DOHH2 (cell line): Measurements from ENCODE around the gene SAMD8.

ENCODE experiments used
- CTCF ChIP-seq: fragments of 200-600 bp; sonication (generic); IDR thresholded peaks from one replicate; pipeline ENCODE4 v1.5.1; 2014; ENCODE audit warnings: antibody characterized with exemption, mild to moderate bottlenecking, low read depth, low read length; ENCODE audit not compliant: poor library complexity, severe bottlenecking
- EZH2phosphoT487 ChIP-seq: fragments of 200-600 bp; sonication (generic); IDR thresholded peaks from 2 replicates; pipeline ENCODE4 v1.6.1; 2017; ENCODE audit warnings: borderline replicate concordance, mild to moderate bottlenecking, antibody characterized with exemption, low read length, moderate library complexity, mixed read lengths

DNA sequence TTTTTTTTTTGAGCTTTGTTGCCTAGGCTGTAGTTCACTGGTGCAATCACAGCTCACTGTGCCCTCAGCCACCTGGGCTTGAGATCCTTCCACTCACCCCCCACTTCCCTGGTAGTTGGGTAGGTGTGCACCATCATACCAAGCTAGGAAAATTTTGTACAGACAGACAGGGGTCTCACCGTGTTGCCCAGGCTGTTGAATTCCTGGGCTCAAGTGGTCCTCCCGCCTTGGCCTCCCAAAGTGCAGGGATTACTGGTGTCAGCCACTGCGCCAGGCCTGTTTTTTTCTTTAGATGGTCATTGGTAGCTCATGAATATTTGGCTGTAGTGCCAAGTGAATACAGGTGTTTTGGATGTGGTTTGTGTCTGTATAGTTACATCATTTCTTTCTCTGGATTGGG, 116.8 kb downstream of the SAMD8 start:
- TF ChIP-seq CTCF (no peak), EZH2phosphoT487 (no peak)
